Type B pancreatic cell (in vitro differentiated cells): ENCODE results near the gene ARHGEF10L. TPM values are rescaled to one million over a fixed set of nuclear protein-coding genes. Genes with fewer than 3 reads are reported as not detected.
"Not testable (repeated sequence)": the region's sequence is repeated elsewhere in the genome, so short reads cannot be mapped to it uniquely, and the experiment has no call there.

ENCODE experiments used
- DNase-seq: peaks from one replicate; pipeline ENCODE4 v3.0.0; 2021; ENCODE audit warnings: mixed read lengths; ENCODE audit not compliant: unreplicated experiment; ENCODE audit errors: extremely low spot score
- H3K27ac Mint-ChIP-seq: 2 replicates; pipeline ENCODE4 v1.8.0; 2021; ENCODE audit warnings: mild to moderate bottlenecking, mixed read lengths
- H3K27me3 Mint-ChIP-seq: 2 replicates; pipeline ENCODE4 v1.8.0; 2021; ENCODE audit warnings: mixed read lengths
- H3K36me3 Mint-ChIP-seq: 2 replicates; pipeline ENCODE4 v1.8.0; 2021; ENCODE audit warnings: mixed read lengths
- H3K4me1 Mint-ChIP-seq: one replicate; pipeline ENCODE4 v1.8.0; 2021; ENCODE audit warnings: mixed read lengths; ENCODE audit not compliant: unreplicated experiment
- H3K4me3 Mint-ChIP-seq: 2 replicates; pipeline ENCODE4 v1.8.0; 2021; ENCODE audit warnings: mild to moderate bottlenecking, mixed read lengths
- H3K9me3 Mint-ChIP-seq: 2 replicates; pipeline ENCODE4 v1.8.0; 2021; ENCODE audit warnings: mixed read lengths
- CTCF ChIP-seq: fragments of 200-600 bp; sonication (generic); conservative IDR thresholded peaks from 2 replicates; pipeline ENCODE4 v1.5.0; 2021; ENCODE audit warnings: antibody characterized with exemption, mild to moderate bottlenecking
- long read RNA-seq: library from polyadenylated mRNA; unstranded; transcript quantifications from one replicate; pipeline ENCODE4 v2.0.0, GENCODE V29; 2020
- total RNA-seq: library from RNA; stranded (reverse); gene quantifications from 2 replicates; pipeline ENCODE4 v1.2.1, GENCODE V29; 2021; ENCODE audit warnings: low replicate concordance

Gene ARHGEF10L
- 36.0 and 48.0 TPM in 2 replicates for total RNA-seq
- long read RNA-seq, partial matches to known transcripts: 7 of 8 reads
- long read RNA-seq, other reads (novel, unspliced or antisense): 0 of 8 reads

- no peak for TF ChIP-seq CTCF
- Mint-ChIP-seq H3K27me3 (no peaks in the 10 kb centered on the region), H3K27ac (peak within 1 kb of the TSS; percentile 77), H3K4me1 (peaks cover 25% of the 10 kb centered on the region), H3K4me3 (peak within 1 kb of the TSS; percentile 89), H3K36me3 (peaks cover 2% of the 10 kb centered on the region), H3K9me3 (no peaks in the 10 kb centered on the region)
- no peak for DNase-seq
These were observed at the start of gene ARHGEF10L for GRCh38 chr1:17539477-17540254. Gene ARHGEF10L (plus strand): TSS chr1:17539698. CDS start chr1:17580596, 40,898 bp downstream.

GRCh38 chr1:17489768-17490417, 49.6 kb upstream of the ARHGEF10L start:
- Mint-ChIP-seq H3K27ac (peak overlapping the region; percentile 42), H3K4me1 (peaks cover 24% of the 10 kb centered on the region)
- not testable (repeated sequence) for DNase-seq, H3K4me3 Mint-ChIP-seq, H3K27me3 Mint-ChIP-seq, H3K36me3 Mint-ChIP-seq, H3K9me3 Mint-ChIP-seq

GRCh38 chr1:17490667-17491066, 48.8 kb upstream of the ARHGEF10L start:
- not testable (repeated sequence) for H3K4me3 Mint-ChIP-seq, H3K27ac Mint-ChIP-seq, H3K9me3 Mint-ChIP-seq, DNase-seq, H3K36me3 Mint-ChIP-seq, H3K27me3 Mint-ChIP-seq
- peaks cover 21% of the 10 kb centered on the region for H3K4me1 Mint-ChIP-seq

GRCh38 chr1:17494114-17494729, 45.3 kb upstream of the ARHGEF10L start:
- TF ChIP-seq CTCF: peak; percentile 96
- peak; percentile 78 for DNase-seq
- Mint-ChIP-seq H3K36me3 (no peaks in the 10 kb centered on the region), H3K9me3 (peaks cover 10% of the 10 kb centered on the region), H3K4me1 (peaks cover 14% of the 10 kb centered on the region), H3K4me3 (no peak overlapping the region), H3K27ac (peak overlapping the region; percentile 23), H3K27me3 (peaks cover 2% of the 10 kb centered on the region)

GRCh38 chr1:17496419-17496818, 43.1 kb upstream of the ARHGEF10L start:
- Mint-ChIP-seq H3K4me3 (no peak overlapping the region), H3K9me3 (peaks cover 10% of the 10 kb centered on the region), H3K27me3 (peaks cover 2% of the 10 kb centered on the region), H3K27ac (no peak overlapping the region), H3K4me1 (peaks cover 8% of the 10 kb centered on the region), H3K36me3 (no peaks in the 10 kb centered on the region)
- DNase-seq: no peak
- TF ChIP-seq CTCF: no peak

GRCh38 chr1:17498214-17498613, 41.3 kb upstream of the ARHGEF10L start:
- TF ChIP-seq CTCF: no peak
- peaks cover 10% of the 10 kb centered on the region for H3K9me3 Mint-ChIP-seq
- no peaks in the 10 kb centered on the region for H3K36me3 Mint-ChIP-seq
- DNase-seq: no peak
- no peak overlapping the region for H3K4me3 Mint-ChIP-seq
- H3K27me3 Mint-ChIP-seq: peaks cover 2% of the 10 kb centered on the region
- H3K27ac Mint-ChIP-seq: no peak overlapping the region
- peaks cover 14% of the 10 kb centered on the region for H3K4me1 Mint-ChIP-seq
